KMS-11 (cell line): Measurements from ENCODE around the gene CENPS.

Source experiments
- H2AFZ ChIP-seq: fragments of 200-600 bp; sonication (generic); 2 replicates; pipeline ENCODE4 v1.6.1; 2016; ENCODE audit warnings: antibody characterized with exemption, mixed run types, low read depth
- H3K27ac ChIP-seq: fragments of 200-600 bp; sonication (generic); 2 replicates; pipeline ENCODE4 v1.6.1; 2016; ENCODE audit warnings: mild to moderate bottlenecking, mixed run types
- H3K27me3 ChIP-seq: fragments of 200-600 bp; sonication (generic); 2 replicates; pipeline ENCODE4 v1.6.1; 2017; ENCODE audit warnings: mild to moderate bottlenecking, low read depth, mixed run types, moderate library complexity; ENCODE audit not compliant: insufficient read depth
- H3K36me3 ChIP-seq: fragments of 200-600 bp; sonication (generic); 2 replicates; pipeline ENCODE4 v1.6.1; 2017; ENCODE audit warnings: mild to moderate bottlenecking, mixed run types; ENCODE audit not compliant: insufficient read depth
- H3K4me1 ChIP-seq: fragments of 200-600 bp; sonication (generic); 2 replicates; pipeline ENCODE4 v1.6.1; 2016; ENCODE audit warnings: mild to moderate bottlenecking, low read depth, mixed run types; ENCODE audit not compliant: poor library complexity, severe bottlenecking
- H3K4me2 ChIP-seq: fragments of 200-600 bp; sonication (generic); 2 replicates; pipeline ENCODE4 v1.7.0; 2016; ENCODE audit warnings: mild to moderate bottlenecking, mixed run types
- H3K4me3 ChIP-seq: fragments of 200-600 bp; sonication (generic); IDR thresholded peaks from 2 replicates; pipeline ENCODE4 v1.6.1; 2017; ENCODE audit warnings: low read depth, low read length, mixed read lengths; ENCODE audit not compliant: insufficient read depth
- H3K79me2 ChIP-seq: fragments of 200-600 bp; sonication (generic); 2 replicates; pipeline ENCODE4 v1.6.1; 2016; ENCODE audit warnings: low read depth, mixed run types; ENCODE audit not compliant: insufficient read depth
- H3K9ac ChIP-seq: fragments of 200-600 bp; sonication (generic); 2 replicates; pipeline ENCODE4 v1.6.1; 2016; ENCODE audit warnings: mild to moderate bottlenecking, mixed run types
- H4K20me1 ChIP-seq: fragments of 200-600 bp; sonication (generic); 2 replicates; pipeline ENCODE4 v1.6.1; 2016; ENCODE audit warnings: mild to moderate bottlenecking, mixed run types; ENCODE audit not compliant: insufficient read depth
- TF ChIP-seq, protein P1 (sequence below): fragments of 200-600 bp; sonication (generic); conservative IDR thresholded peaks from 2 replicates; pipeline ENCODE4 v1.6.1; 2017; ENCODE audit warnings: low read depth, mild to moderate bottlenecking, antibody characterized with exemption, low read length, moderate library complexity, mixed read lengths

Gene CENPS

GRCh38 chr1:10434590-10434989 is 4.4 kb downstream of the CENPS start:
- Histone ChIP-seq H3K27ac (no peak overlapping the region), H2AFZ (no peak overlapping the region), H3K4me2 (no peak overlapping the region), H3K79me2 (no peaks in the 10 kb centered on the region), H3K9ac (no peak overlapping the region), H3K36me3 (no peaks in the 10 kb centered on the region), H3K4me1 (peaks cover 5% of the 10 kb centered on the region), H4K20me1 (no peaks in the 10 kb centered on the region), H3K27me3 (no peaks in the 10 kb centered on the region), H3K4me3 (no peak overlapping the region)
- TF ChIP-seq, protein P1, sequence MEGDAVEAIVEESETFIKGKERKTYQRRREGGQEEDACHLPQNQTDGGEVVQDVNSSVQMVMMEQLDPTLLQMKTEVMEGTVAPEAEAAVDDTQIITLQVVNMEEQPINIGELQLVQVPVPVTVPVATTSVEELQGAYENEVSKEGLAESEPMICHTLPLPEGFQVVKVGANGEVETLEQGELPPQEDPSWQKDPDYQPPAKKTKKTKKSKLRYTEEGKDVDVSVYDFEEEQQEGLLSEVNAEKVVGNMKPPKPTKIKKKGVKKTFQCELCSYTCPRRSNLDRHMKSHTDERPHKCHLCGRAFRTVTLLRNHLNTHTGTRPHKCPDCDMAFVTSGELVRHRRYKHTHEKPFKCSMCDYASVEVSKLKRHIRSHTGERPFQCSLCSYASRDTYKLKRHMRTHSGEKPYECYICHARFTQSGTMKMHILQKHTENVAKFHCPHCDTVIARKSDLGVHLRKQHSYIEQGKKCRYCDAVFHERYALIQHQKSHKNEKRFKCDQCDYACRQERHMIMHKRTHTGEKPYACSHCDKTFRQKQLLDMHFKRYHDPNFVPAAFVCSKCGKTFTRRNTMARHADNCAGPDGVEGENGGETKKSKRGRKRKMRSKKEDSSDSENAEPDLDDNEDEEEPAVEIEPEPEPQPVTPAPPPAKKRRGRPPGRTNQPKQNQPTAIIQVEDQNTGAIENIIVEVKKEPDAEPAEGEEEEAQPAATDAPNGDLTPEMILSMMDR: no peak

DNA sequence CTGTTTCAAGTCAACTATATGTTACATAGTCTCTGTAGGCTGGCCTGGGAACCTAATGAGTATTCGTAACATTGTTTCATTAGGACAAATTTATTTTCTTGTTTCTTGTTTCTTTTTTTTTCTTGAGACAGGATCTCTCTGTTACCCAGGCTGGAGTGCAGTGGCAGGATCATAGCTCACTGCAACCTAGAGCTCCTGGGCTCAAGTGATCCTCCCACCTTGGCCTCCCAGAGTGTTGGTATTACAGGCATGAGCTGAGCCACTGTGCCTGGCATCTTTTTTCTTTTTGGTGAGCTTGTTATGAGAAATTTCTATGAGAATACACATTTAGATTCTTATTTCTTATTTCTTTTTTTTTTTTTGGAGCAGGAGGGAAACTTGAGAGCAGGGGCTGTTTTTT is 6.8 kb downstream of the CENPS start:
- Histone ChIP-seq H4K20me1 (no peaks in the 10 kb centered on the region), H3K9ac (no peak overlapping the region), H2AFZ (no peak overlapping the region), H3K79me2 (no peaks in the 10 kb centered on the region), H3K27me3 (no peaks in the 10 kb centered on the region), H3K4me2 (no peak overlapping the region), H3K36me3 (no peaks in the 10 kb centered on the region), H3K27ac (no peak overlapping the region), H3K4me3 (no peak overlapping the region), H3K4me1 (no peaks in the 10 kb centered on the region)
- TF ChIP-seq, protein P1: no peak

GRCh38 chr1:10438677-10439163 is 8.5 kb downstream of the CENPS start:
- Histone ChIP-seq H3K27me3 (no peaks in the 10 kb centered on the region), H3K4me2 (no peak overlapping the region), H3K4me3 (no peak overlapping the region), H3K27ac (no peak overlapping the region), H3K79me2 (no peaks in the 10 kb centered on the region), H3K4me1 (no peaks in the 10 kb centered on the region), H3K9ac (no peak overlapping the region), H2AFZ (no peak overlapping the region), H4K20me1 (no peaks in the 10 kb centered on the region), H3K36me3 (no peaks in the 10 kb centered on the region)
- TF ChIP-seq, protein P1: no peak

- Histone ChIP-seq H3K4me3 (no peak overlapping the region), H4K20me1 (no peaks in the 10 kb centered on the region), H3K36me3 (no peaks in the 10 kb centered on the region), H3K27ac (no peak overlapping the region), H2AFZ (no peak overlapping the region), H3K79me2 (no peaks in the 10 kb centered on the region), H3K4me1 (no peaks in the 10 kb centered on the region), H3K27me3 (no peaks in the 10 kb centered on the region), H3K4me2 (no peak overlapping the region), H3K9ac (no peak overlapping the region)
- TF ChIP-seq, protein P1: no peak
Observed at GRCh38 chr1:10440305-10440704, 10.1 kb downstream of the CENPS start.
